Testis (tissue), 3 donors: Measurements from ENCODE around the gene DCAF10. TPM values are rescaled to one million over a fixed set of nuclear protein-coding genes. Genes with fewer than 3 reads are reported as not detected.

Experiments used
- DNase-seq: peaks from one replicate; pipeline ENCODE4 v3.0.0-alpha.2; 2019
- H3K27ac ChIP-seq, 2 donors: fragments of 200-600 bp; sonication (generic); one replicate each; pipeline ENCODE4 v1.5.1; 2019
- H3K27me3 ChIP-seq: fragments of 200-600 bp; sonication (generic); one replicate; pipeline ENCODE4 v1.5.1; 2019
- H3K36me3 ChIP-seq: fragments of 200-600 bp; sonication (generic); one replicate; pipeline ENCODE4 v1.5.1; 2017; ENCODE audit warnings: low read depth; ENCODE audit errors: missing control alignments
- H3K4me1 ChIP-seq: fragments of 200-600 bp; sonication (generic); one replicate; pipeline ENCODE4 v1.5.1; 2019
- H3K4me3 ChIP-seq, 2 donors: fragments of 200-600 bp; sonication (generic); one replicate each; pipeline ENCODE4 v1.5.1; 2017 to 2019
- H3K9me3 ChIP-seq: fragments of 200-600 bp; sonication (generic); one replicate; pipeline ENCODE4 v1.5.1; 2017
- CTCF ChIP-seq, 3 experiments: fragments of 450-650 bp in 2 of 3; fragments of 200-600 bp in 1 of 3; sonication (generic) in 1 of 3; IDR thresholded peaks; one replicate each; pipeline ENCODE4 v1.5.1; 2016 to 2019; ENCODE audit warnings: antibody characterized with exemption in 3 of 3, mild to moderate bottlenecking in 2 of 3, moderate library complexity in 1 of 3
- POLR2A ChIP-seq: fragments of 450-650 bp; IDR thresholded peaks from one replicate; pipeline ENCODE4 v1.6.1; 2017; ENCODE audit warnings: antibody characterized with exemption, mild to moderate bottlenecking, moderate library complexity
- WGBS, 2 donors: methylation state at CpG; one replicate each; pipeline ENCODE4 v1.1.5; 2018; 5-methylcytosine and 5-hydroxymethylcytosine counted together
- intact Hi-C: fragments of 100-400 bp; cut with DNase I; formaldehyde crosslinking; loops from one replicate; pipeline ENCODE4 v1.15.1; 2023; ENCODE audit warnings: low total_unique reads
- polyA plus RNA-seq: library from polyadenylated mRNA; stranded (reverse); fragments of 350-450 nt; fragmentation: Illumina TruSeq; extraction: RNeasy Lipid Tissue Mini Kit (QIAGEN cat#74804); gene quantifications from one replicate; pipeline ENCODE4 v1.2.3, GENCODE V29; 2014; ENCODE audit warnings: low read depth, low replicate concordance; ENCODE audit not compliant: insufficient read depth
- total RNA-seq, 2 donors: library from RNA; depleted of rRNA; stranded (reverse); fragments of >200 nt; gene quantifications; one replicate each; pipeline ENCODE4 v1.2.3, GENCODE V29; 2016

The DCAF10 gene
- total and polyA plus RNA-seq, 3 donors from 2014 or later = 77.3 to 104 (median 77.9) TPM

- no peaks in the 10 kb centered on the region for H3K9me3 ChIP-seq
- WGBS, 2 donors = 51 to 67% methylated on average over 9 to 11 of the region's 11 CpGs
- H3K27ac ChIP-seq = no peak overlapping the region
- no peak overlapping the region for H3K4me3 ChIP-seq
- TF ChIP-seq POLR2A (no peak), CTCF (IDR thresholded peaks at IDR 0.05) (peak; percentile 82 to 97 (median 90))
- intact Hi-C loops = loop anchor here (10.0 kb wide), 1 partner anchor 151 kb away; the partner anchor contains the start of gene SHB
- no peaks in the 10 kb centered on the region for H3K36me3 ChIP-seq
- DNase-seq = peak; percentile 84
- H3K27me3 ChIP-seq = no peaks in the 10 kb centered on the region
- peaks cover 5% of the 10 kb centered on the region for H3K4me1 ChIP-seq
These were observed 113.0 kb downstream of the DCAF10 start for GRCh38 chr9:37913480-37914153.

DNA sequence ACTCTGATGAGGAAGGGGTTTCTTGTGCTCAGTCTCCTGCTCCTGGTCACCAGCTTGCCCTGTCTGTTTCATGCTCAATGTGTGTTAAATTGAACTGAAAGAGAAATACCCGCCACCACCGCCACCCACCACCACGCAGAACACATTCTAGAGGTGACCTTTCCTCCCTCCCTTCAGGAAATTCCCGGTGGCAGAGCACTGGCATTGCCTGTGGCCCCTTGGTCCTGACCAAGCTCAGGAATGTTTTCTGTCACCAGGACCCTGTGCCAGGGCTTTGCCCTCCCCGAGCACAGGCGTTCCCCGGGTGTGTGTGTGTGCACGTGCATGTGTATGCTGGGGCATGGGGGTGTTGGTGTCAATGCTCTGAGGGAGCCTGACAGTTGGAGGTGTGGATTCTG is 113.6 kb downstream of the DCAF10 start:
- H3K9me3 ChIP-seq = no peaks in the 10 kb centered on the region
- no peaks in the 10 kb centered on the region for H3K36me3 ChIP-seq
- 87 to 93% methylated on average over 3 to 8 of the region's 8 CpGs for WGBS, 2 donors
- H3K4me3 ChIP-seq = no peak overlapping the region
- DNase-seq = no peak
- intact Hi-C loops = loop anchor here (10.0 kb wide), 1 partner anchor 151 kb away; the partner anchor contains the start of gene SHB
- H3K27me3 ChIP-seq = no peaks in the 10 kb centered on the region
- no peak overlapping the region for H3K27ac ChIP-seq
- TF ChIP-seq CTCF (IDR thresholded peaks at IDR 0.05) (no peak), POLR2A (no peak)
- peaks cover 5% of the 10 kb centered on the region for H3K4me1 ChIP-seq

DNA sequence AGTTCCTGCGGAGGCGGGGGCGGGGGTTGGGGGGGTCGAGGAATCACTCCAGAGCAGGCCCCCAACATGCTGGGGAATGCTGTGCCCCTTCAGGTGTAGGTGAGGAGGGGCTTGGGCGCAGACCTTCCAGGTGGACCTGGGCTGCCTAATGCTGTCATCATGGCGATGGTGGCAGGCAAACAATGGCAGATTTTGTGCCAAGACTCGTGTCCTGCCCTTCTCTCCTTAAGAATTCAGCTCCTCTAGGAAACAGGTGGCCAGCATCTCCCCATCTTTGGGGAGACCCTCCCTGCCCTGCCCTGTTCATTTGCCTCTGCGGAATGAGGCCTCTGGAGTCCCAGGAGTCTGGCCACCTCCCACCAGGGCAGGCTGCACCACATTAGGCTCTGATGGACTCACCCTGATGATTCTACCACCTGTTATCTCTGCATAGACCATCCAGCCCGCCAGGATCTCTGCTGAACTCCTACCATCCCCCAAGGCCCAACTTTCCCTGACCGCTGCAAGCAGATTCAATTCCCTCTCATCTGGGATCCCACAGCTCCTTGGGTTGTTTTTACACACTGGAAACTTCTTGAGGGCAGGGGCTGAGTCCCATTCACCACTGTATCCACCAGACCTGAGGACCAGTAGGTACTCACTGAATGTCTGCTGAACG is 114.2 kb downstream of the DCAF10 start:
- H3K36me3 ChIP-seq = no peaks in the 10 kb centered on the region
- WGBS, 2 donors = 84 to 93% methylated on average over 9 to 11 of the region's 11 CpGs
- no peaks in the 10 kb centered on the region for H3K9me3 ChIP-seq
- no peak for DNase-seq
- intact Hi-C loops = loop anchor here (10.0 kb wide), 1 partner anchor 150 kb away; the partner anchor contains the start of gene SHB
- H3K4me3 ChIP-seq = no peak overlapping the region
- no peaks in the 10 kb centered on the region for H3K27me3 ChIP-seq
- H3K4me1 ChIP-seq = peaks cover 5% of the 10 kb centered on the region
- no peak overlapping the region for H3K27ac ChIP-seq
- TF ChIP-seq CTCF (IDR thresholded peaks at IDR 0.05) (no peak), POLR2A (no peak)

- intact Hi-C loops = loop anchor here (10.0 kb wide), 1 partner anchor 149 kb away; the partner anchor contains the start of gene SHB
- Histone ChIP-seq H3K4me1 (peaks cover 5% of the 10 kb centered on the region), H3K27ac (no peak overlapping the region), H3K36me3 (no peaks in the 10 kb centered on the region), H3K27me3 (no peaks in the 10 kb centered on the region), H3K9me3 (no peaks in the 10 kb centered on the region), H3K4me3 (no peak overlapping the region)
- WGBS, 2 donors = 87 to 94% methylated on average over 8 to 14 of the region's 14 CpGs
- DNase-seq = no peak
- no peak for TF ChIP-seq CTCF (IDR thresholded peaks at IDR 0.05)
- no peak for TF ChIP-seq POLR2A
These were observed 115.4 kb downstream of the DCAF10 start for GRCh38 chr9:37915911-37916470.
